ENCODE data around the gene PTP4A2.

The PTP4A2 gene

GRCh38 chr1:31937300-31938183, 626 bp downstream of the PTP4A2 start:
- in situ Hi-C loops (cut with HindIII; ENCODE audit: low sequenced_read_pairs): no loop called here
- no peak for DNase-seq (ENCODE audit: low read depth)
- H3K4me3 ChIP-seq (ENCODE audit: low read depth, low read length): peak overlapping the region; percentile 72
- TF ChIP-seq, protein P1, sequence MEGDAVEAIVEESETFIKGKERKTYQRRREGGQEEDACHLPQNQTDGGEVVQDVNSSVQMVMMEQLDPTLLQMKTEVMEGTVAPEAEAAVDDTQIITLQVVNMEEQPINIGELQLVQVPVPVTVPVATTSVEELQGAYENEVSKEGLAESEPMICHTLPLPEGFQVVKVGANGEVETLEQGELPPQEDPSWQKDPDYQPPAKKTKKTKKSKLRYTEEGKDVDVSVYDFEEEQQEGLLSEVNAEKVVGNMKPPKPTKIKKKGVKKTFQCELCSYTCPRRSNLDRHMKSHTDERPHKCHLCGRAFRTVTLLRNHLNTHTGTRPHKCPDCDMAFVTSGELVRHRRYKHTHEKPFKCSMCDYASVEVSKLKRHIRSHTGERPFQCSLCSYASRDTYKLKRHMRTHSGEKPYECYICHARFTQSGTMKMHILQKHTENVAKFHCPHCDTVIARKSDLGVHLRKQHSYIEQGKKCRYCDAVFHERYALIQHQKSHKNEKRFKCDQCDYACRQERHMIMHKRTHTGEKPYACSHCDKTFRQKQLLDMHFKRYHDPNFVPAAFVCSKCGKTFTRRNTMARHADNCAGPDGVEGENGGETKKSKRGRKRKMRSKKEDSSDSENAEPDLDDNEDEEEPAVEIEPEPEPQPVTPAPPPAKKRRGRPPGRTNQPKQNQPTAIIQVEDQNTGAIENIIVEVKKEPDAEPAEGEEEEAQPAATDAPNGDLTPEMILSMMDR (IDR thresholded peaks at IDR 0.05; ENCODE audit: low read depth, low read length, missing control alignments): no peak

GRCh38 chr1:31936981-31937299, 1.2 kb downstream of the PTP4A2 start:
- in situ Hi-C loops (cut with HindIII; ENCODE audit: low sequenced_read_pairs): no loop called here
- TF ChIP-seq, protein P1 (IDR thresholded peaks at IDR 0.05; ENCODE audit: low read depth, low read length, missing control alignments): no peak
- peak overlapping the region; percentile 72 for H3K4me3 ChIP-seq (ENCODE audit: low read depth, low read length)
- DNase-seq (ENCODE audit: low read depth): no peak

GRCh38 chr1:31936278-31936980, 1.7 kb downstream of the PTP4A2 start:
- in situ Hi-C loops (cut with HindIII; ENCODE audit: low sequenced_read_pairs): no loop called here
- TF ChIP-seq, protein P1 (IDR thresholded peaks at IDR 0.05; ENCODE audit: low read depth, low read length, missing control alignments): no peak
- DNase-seq (ENCODE audit: low read depth): no peak
- H3K4me3 ChIP-seq (ENCODE audit: low read depth, low read length): peak overlapping the region; percentile 72

DNA sequence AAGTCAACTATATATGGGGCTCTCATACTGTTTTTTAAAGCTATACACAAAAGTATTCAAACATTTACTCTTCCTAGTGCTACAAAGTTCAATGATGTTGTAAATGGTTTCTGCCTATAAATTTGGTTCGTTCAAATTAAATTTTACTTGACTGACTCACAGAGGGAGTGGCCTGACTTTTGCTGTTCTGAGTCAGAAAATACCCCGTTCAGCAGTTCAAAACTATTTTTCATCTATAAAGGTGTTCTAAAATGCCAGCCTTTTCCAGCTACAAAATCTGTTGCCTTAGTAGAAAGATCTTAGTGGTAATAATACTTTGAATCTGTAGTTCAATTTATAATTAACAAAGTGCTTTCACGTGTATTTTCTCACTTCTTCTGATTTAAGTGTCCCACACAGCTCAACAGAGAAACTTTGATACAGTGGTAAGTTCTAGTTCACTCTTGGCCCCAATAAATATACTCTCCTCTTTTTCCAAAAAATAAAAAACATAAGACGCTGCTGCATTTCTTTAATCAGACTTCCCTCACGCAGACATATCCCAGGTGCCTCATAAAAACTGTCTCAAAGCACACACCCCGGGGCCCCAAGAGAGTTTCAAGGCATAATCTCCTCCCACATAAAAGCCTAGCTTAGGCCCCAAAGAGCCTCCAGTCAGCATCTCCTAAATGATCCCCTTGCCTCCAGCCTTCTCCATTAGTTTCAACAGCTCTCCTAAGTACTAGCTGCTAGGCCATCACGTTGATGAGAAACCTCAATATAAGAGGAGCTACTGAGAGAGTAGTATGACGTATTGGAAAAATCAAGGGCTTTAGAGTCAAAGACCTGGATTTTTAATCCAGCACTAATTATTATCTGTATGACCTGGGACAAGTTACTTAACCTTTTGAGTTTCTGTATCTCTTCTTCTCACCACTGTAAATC, 3.2 kb downstream of the PTP4A2 start:
- DNase-seq (ENCODE audit: low read depth): peak; percentile 24
- in situ Hi-C loops (cut with HindIII; ENCODE audit: low sequenced_read_pairs): no loop called here
- TF ChIP-seq, protein P1 (IDR thresholded peaks at IDR 0.05; ENCODE audit: low read depth, low read length, missing control alignments): no peak
- H3K4me3 ChIP-seq (ENCODE audit: low read depth, low read length): peak overlapping the region; percentile 13

GRCh38 chr1:31932491-31933316, 5.5 kb downstream of the PTP4A2 start:
- DNase-seq (ENCODE audit: low read depth): no peak
- TF ChIP-seq, protein P1 (IDR thresholded peaks at IDR 0.05; ENCODE audit: low read depth, low read length, missing control alignments): no peak
- in situ Hi-C loops (cut with HindIII; ENCODE audit: low sequenced_read_pairs): no loop called here
- H3K4me3 ChIP-seq (ENCODE audit: low read depth, low read length): no peak overlapping the region
